Measurements from ENCODE around the gene DAPP1. TPM values are rescaled to one million over a fixed set of nuclear protein-coding genes. Genes with fewer than 3 reads are reported as not detected.

The DAPP1 gene
- total RNA-seq, 1 donor from 2014 or later = 25.3 TPM

DNA sequence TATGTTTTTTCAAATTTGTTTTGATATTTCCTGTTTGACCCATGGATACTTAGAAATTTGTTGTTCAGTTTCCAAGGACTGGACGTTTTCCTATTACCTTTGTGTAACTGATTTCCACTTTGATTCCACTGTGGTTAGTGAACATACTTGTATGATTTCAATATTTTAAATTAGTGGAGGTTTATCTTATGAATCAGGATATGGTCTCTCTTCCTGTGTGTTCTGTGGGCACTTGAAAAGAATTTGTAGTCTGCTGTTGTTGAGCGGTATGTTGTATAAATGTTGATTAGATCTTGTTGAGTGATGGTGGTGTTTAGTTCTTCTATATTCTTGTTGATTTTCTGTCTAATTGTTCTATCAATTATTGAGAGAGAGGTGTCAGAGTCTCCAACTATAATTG is 98.8 kb downstream of the DAPP1 start:
- DNase-seq (ENCODE audit: low spot score) = no peak

- no peak for DNase-seq (ENCODE audit: low spot score)
Measured at GRCh38 chr4:99917575-99917974, 100.9 kb downstream of the DAPP1 start.

- DNase-seq (ENCODE audit: low spot score) = no peak
Measured at GRCh38 chr4:99918656-99919055, 102.0 kb downstream of the DAPP1 start.

Other genes starting within 250 kb of the DAPP1 start
- not detected for gene MTTP, start 242.0 kb upstream of the DAPP1 start, total RNA-seq
- gene C4orf54, start 159.0 kb upstream of the DAPP1 start, total RNA-seq = not detected
- 48.2 TPM for gene LAMTOR3, start 77.6 kb downstream of the DAPP1 start, total RNA-seq
- gene DNAJB14, start 129.8 kb downstream of the DAPP1 start, total RNA-seq = 44.1 TPM
- 107 TPM for gene H2AZ1, start 133.4 kb downstream of the DAPP1 start, total RNA-seq

Data from ureter (tissue), 1 donor.